IMR-90 (cell line): Measurements from ENCODE around the gene OSTN. TPM values are rescaled to one million over a fixed set of nuclear protein-coding genes. Genes with fewer than 3 reads are reported as not detected.

Experiments used
- ATAC-seq: fragments of 200-7000 bp; cut with Tn5 transposase; 2 replicates; pipeline ENCODE4 v1.9.1; 2020; ENCODE audit warnings: low read depth, mild to moderate bottlenecking, moderate library complexity
- BruUV-seq: library from RNA; stranded (reverse); fragments of 400-500 nt; replicated peaks from 2 replicates; lab custom pipeline; 2021; lab: Mats Ljungman, UMichigan
- CTCF ChIA-PET: fragments of 300-600 bp; formaldehyde crosslinking; extraction: SDS; loops from one replicate; lab custom pipeline; 2021; ENCODE audit warnings: antibody characterized with exemption; lab: Yijun Ruan, JAX
- POLR2A ChIA-PET: fragments of 300-600 bp; sonication (Branson Sonifier 250); formaldehyde crosslinking; loops from one replicate; lab custom pipeline; 2022; ENCODE audit warnings: antibody characterized with exemption; ENCODE audit not compliant: unreplicated experiment; lab: Charles Lee
- DNase-seq: peaks from one replicate; pipeline ENCODE4 v3.0.0; 2013
- H2AFZ ChIP-seq: replicated peaks from 2 replicates; pipeline ENCODE3; 2013; ENCODE audit warnings: low read length, mild to moderate bottlenecking; ENCODE audit not compliant: poor library complexity
- H2AK5ac ChIP-seq: 2 replicates; pipeline ENCODE4 v1.6.1; 2013; ENCODE audit warnings: low read depth, low read length, inconsistent platforms
- H2AK9ac ChIP-seq: replicated peaks from 2 replicates; pipeline ENCODE3; 2013; ENCODE audit warnings: mild to moderate bottlenecking, low read depth, low read length, moderate library complexity; ENCODE audit not compliant: poor library complexity
- H2BK120ac ChIP-seq: 2 replicates; pipeline ENCODE4 v1.6.1; 2013; ENCODE audit warnings: low read depth, low read length, inconsistent platforms
- H2BK15ac ChIP-seq: 3 replicates; pipeline ENCODE4 v1.6.1; 2013; ENCODE audit warnings: low read depth, low read length, inconsistent platforms
- H2BK20ac ChIP-seq: 2 replicates; pipeline ENCODE4 v1.6.1; 2013; ENCODE audit warnings: low read depth, mild to moderate bottlenecking, inconsistent platforms, low read length, moderate library complexity
- H2BK5ac ChIP-seq: 2 replicates; pipeline ENCODE4 v1.6.1; 2013; ENCODE audit warnings: mild to moderate bottlenecking, low read depth, low read length, inconsistent platforms; ENCODE audit not compliant: poor library complexity, severe bottlenecking
- H3K14ac ChIP-seq: replicated peaks from 2 replicates; pipeline ENCODE4 v1.6.1; 2013; ENCODE audit warnings: low read depth, low read length, inconsistent platforms
- H3K18ac ChIP-seq: 2 replicates; pipeline ENCODE4 v1.6.1; 2013; ENCODE audit warnings: low read depth, low read length, control low read depth
- H3K23ac ChIP-seq: 2 replicates; pipeline ENCODE4 v1.6.1; 2013; ENCODE audit warnings: low read depth, low read length, inconsistent platforms
- H3K27ac ChIP-seq: 2 replicates; pipeline ENCODE4 v1.5.1; 2013; ENCODE audit warnings: mild to moderate bottlenecking, control low read depth, low read length; ENCODE audit not compliant: insufficient read depth
- H3K27me3 ChIP-seq: 2 replicates; pipeline ENCODE4 v1.6.1; 2013; ENCODE audit warnings: low read length; ENCODE audit not compliant: control insufficient read depth, insufficient read depth
- H3K36me3 ChIP-seq: 2 replicates; pipeline ENCODE4 v1.6.1; 2013; ENCODE audit warnings: low read length, mixed read lengths; ENCODE audit not compliant: control insufficient read depth, insufficient read depth
- H3K4ac ChIP-seq: 2 replicates; pipeline ENCODE4 v1.6.1; 2013; ENCODE audit warnings: low read depth, low read length, inconsistent platforms
- H3K4me1 ChIP-seq: 2 replicates; pipeline ENCODE4 v1.6.1; 2013; ENCODE audit warnings: low read length, mixed read lengths; ENCODE audit not compliant: control insufficient read depth, insufficient read depth
- H3K4me2 ChIP-seq: 2 replicates; pipeline ENCODE4 v1.6.1; 2013; ENCODE audit warnings: low read depth, mild to moderate bottlenecking, control low read depth, low read length, moderate library complexity
- H3K4me3 ChIP-seq: 2 replicates; pipeline ENCODE4 v1.5.1; 2013; ENCODE audit warnings: low read depth, mild to moderate bottlenecking, control low read depth, low read length, moderate library complexity; ENCODE audit not compliant: insufficient read depth
- H3K56ac ChIP-seq: 2 replicates; pipeline ENCODE4 v1.6.1; 2013; ENCODE audit warnings: low read length, inconsistent platforms; ENCODE audit not compliant: insufficient read depth; ENCODE audit errors: extremely low read depth
- H3K79me1 ChIP-seq, 2 experiments: 2 replicates each; pipeline ENCODE4 v1.6.1; 2013; ENCODE audit warnings: low read length in 2 of 2, inconsistent platforms in 1 of 2, low read depth in 1 of 2
- H3K9ac ChIP-seq: 2 replicates; pipeline ENCODE4 v1.6.1; 2013; ENCODE audit warnings: low read depth, low read length, control low read depth
- H3K9me1 ChIP-seq: 2 replicates; pipeline ENCODE4 v1.6.1; 2013; ENCODE audit warnings: low read length, inconsistent platforms; ENCODE audit not compliant: insufficient read depth
- H3K9me3 ChIP-seq: 2 replicates; pipeline ENCODE4 v1.6.1; 2013; ENCODE audit warnings: low read length; ENCODE audit not compliant: control insufficient read depth, insufficient read depth
- H4K20me1 ChIP-seq: 2 replicates; pipeline ENCODE4 v1.6.1; 2013; ENCODE audit warnings: low read length, inconsistent platforms; ENCODE audit not compliant: insufficient read depth
- H4K5ac ChIP-seq: 2 replicates; pipeline ENCODE4 v1.6.1; 2013; ENCODE audit warnings: mild to moderate bottlenecking, low read depth, low read length, control low read depth
- H4K8ac ChIP-seq, 2 experiments: 2 replicates each; pipeline ENCODE4 v1.6.1; 2013; ENCODE audit warnings: low read depth in 2 of 2, low read length in 2 of 2, control low read depth in 1 of 2, inconsistent platforms in 1 of 2
- H4K91ac ChIP-seq: 2 replicates; pipeline ENCODE4 v1.6.1; 2013; ENCODE audit warnings: low read depth, low read length, inconsistent platforms; ENCODE audit not compliant: insufficient read depth
- BHLHE40 ChIP-seq: fragments of 150-350 bp; IDR thresholded peaks from 2 replicates; pipeline ENCODE4 v1.6.1; 2016; ENCODE audit warnings: mild to moderate bottlenecking, low read depth, low read length
- CEBPB ChIP-seq: IDR thresholded peaks from 2 replicates; pipeline ENCODE4 v1.6.1; 2012; ENCODE audit warnings: low read depth, low read length, improper control_type of control experiment
- CHD1 ChIP-seq: IDR thresholded peaks from 2 replicates; pipeline ENCODE4 v1.6.1; 2012; ENCODE audit warnings: low read depth, low read length, improper control_type of control experiment
- ELK1 ChIP-seq: fragments of 150-350 bp; IDR thresholded peaks from 2 replicates; pipeline ENCODE4 v1.6.1; 2016; ENCODE audit warnings: low read depth, mild to moderate bottlenecking, low read length, moderate library complexity, borderline replicate concordance
- FOS ChIP-seq: fragments of 150-350 bp; IDR thresholded peaks from 2 replicates; pipeline ENCODE4 v1.6.1; 2016; ENCODE audit warnings: low read depth, low read length
- MAFK ChIP-seq: IDR thresholded peaks from 2 replicates; pipeline ENCODE4 v1.6.1; 2012; ENCODE audit warnings: low read depth, low read length, improper control_type of control experiment
- MAZ ChIP-seq: IDR thresholded peaks from 2 replicates; pipeline ENCODE4 v1.6.1; 2012; ENCODE audit warnings: low read depth, mild to moderate bottlenecking, low read length, improper control_type of control experiment, moderate library complexity, borderline replicate concordance
- MXI1 ChIP-seq: IDR thresholded peaks from 2 replicates; pipeline ENCODE4 v1.6.1; 2012; ENCODE audit warnings: low read depth, mild to moderate bottlenecking, low read length, moderate library complexity, borderline replicate concordance
- NFE2L2 ChIP-seq: fragments of 150-350 bp; IDR thresholded peaks from 2 replicates; pipeline ENCODE4 v1.6.1; 2016; ENCODE audit warnings: low read depth, mild to moderate bottlenecking, low read length
- POLR2A ChIP-seq: IDR thresholded peaks from 2 replicates; pipeline ENCODE4 v1.6.1; 2012; ENCODE audit warnings: mild to moderate bottlenecking, low read depth, low read length
- RAD21 ChIP-seq: IDR thresholded peaks from 2 replicates; pipeline ENCODE4 v1.6.1; 2012; ENCODE audit warnings: low read length, improper control_type of control experiment
- RCOR1 ChIP-seq: IDR thresholded peaks from 2 replicates; pipeline ENCODE4 v1.6.1; 2012; ENCODE audit warnings: mild to moderate bottlenecking, low read length, improper control_type of control experiment; ENCODE audit not compliant: insufficient replicate concordance
- RFX5 ChIP-seq: IDR thresholded peaks from 2 replicates; pipeline ENCODE4 v1.8.0; 2012; ENCODE audit warnings: low read depth, mild to moderate bottlenecking, low read length, moderate library complexity
- SMC3 ChIP-seq: fragments of 150-350 bp; IDR thresholded peaks from 2 replicates; pipeline ENCODE4 v1.6.1; 2016; ENCODE audit warnings: low read depth, mild to moderate bottlenecking, antibody characterized with exemption, low read length, moderate library complexity
- USF2 ChIP-seq: fragments of 150-350 bp; IDR thresholded peaks from 2 replicates; pipeline ENCODE4 v1.6.1; 2017; ENCODE audit warnings: mild to moderate bottlenecking, antibody characterized with exemption, low read length, low read depth
- WGBS, 2 experiments: methylation state at CpG; one replicate each; pipeline versions ENCODE4 v1.1.5 to v1.1.7; 2013; ENCODE audit warnings: missing lambda C conversion rate in 2 of 2; ENCODE audit not compliant: insufficient read length in 1 of 2; ENCODE audit errors: extremely low coverage in 2 of 2; 5-methylcytosine and 5-hydroxymethylcytosine counted together
- dilution Hi-C: fragments of 300-500 bp; cut with HindIII; formaldehyde crosslinking; loops from one replicate; pipeline ENCODE4 v1.14.3; 2018; ENCODE audit warnings: low sequenced_read_pairs; ENCODE audit not compliant: unreplicated experiment
- in situ Hi-C: fragments of 300-500 bp; cut with MboI; formaldehyde crosslinking; loops from 3 replicates; pipeline ENCODE4 v1.14.3; 2019; ENCODE audit warnings: low sequenced_read_pairs, inconsistent platforms, mixed read lengths
- intact Hi-C: fragments of 100-400 bp; cut with micrococcal nuclease; formaldehyde crosslinking; loops from 2 replicates; pipeline ENCODE4 v1.10.0; 2022
- polyA plus RNA-seq, 3 experiments: library from polyadenylated mRNA; depleted of rRNA; stranded (reverse); fragments of >200 nt; gene quantifications; 2 replicates each; pipeline ENCODE4 v1.2.3, GENCODE V29; 2012; ENCODE audit warnings: low replicate concordance in 1 of 3
- total RNA-seq: library from RNA; depleted of rRNA; stranded (reverse); fragments of >200 nt; gene quantifications from 2 replicates; pipeline ENCODE4 v1.2.3, GENCODE V29; 2012

The OSTN gene
- total and polyA plus RNA-seq, 2 of the 4 experiments (the other 2 are of a cell fraction) = not detected

- H2AFZ ChIP-seq = no peak overlapping the region
- no peak overlapping the region for H2AK5ac ChIP-seq
- no peak overlapping the region for H4K5ac ChIP-seq
- TF ChIP-seq NFE2L2 = no peak
- TF ChIP-seq CHD1 = no peak
- no peak for TF ChIP-seq FOS
- no peak for TF ChIP-seq ELK1
- no peak for TF ChIP-seq POLR2A
- TF ChIP-seq USF2 = no peak
- TF ChIP-seq RFX5 = no peak
- no peak for TF ChIP-seq MAZ
- TF ChIP-seq RCOR1 = no peak
- no peak for TF ChIP-seq CEBPB
- no peak for TF ChIP-seq MAFK
- TF ChIP-seq RAD21 = no peak
- no peak for TF ChIP-seq MXI1
- TF ChIP-seq SMC3 = no peak
- TF ChIP-seq BHLHE40 = no peak
- no peak overlapping the region for H3K4me3 ChIP-seq
- H3K27ac ChIP-seq = no peak overlapping the region
- no peaks in the 10 kb centered on the region for H3K27me3 ChIP-seq
- H2BK15ac ChIP-seq = no peak overlapping the region
- H3K9ac ChIP-seq = no peak overlapping the region
- H2BK5ac ChIP-seq = no peak overlapping the region
- no peaks in the 10 kb centered on the region for H3K79me1 ChIP-seq
- no peaks in the 10 kb centered on the region for H4K20me1 ChIP-seq
- no peak overlapping the region for H4K91ac ChIP-seq
- H2BK20ac ChIP-seq = no peak overlapping the region
- H3K4me1 ChIP-seq = no peaks in the 10 kb centered on the region
- H3K18ac ChIP-seq = no peak overlapping the region
- no peaks in the 10 kb centered on the region for H3K9me1 ChIP-seq
- no peak overlapping the region for H2AK9ac ChIP-seq
- DNase-seq (no peak), ATAC-seq (no peak)
- H3K9me3 ChIP-seq = peaks cover 5% of the 10 kb centered on the region
- in situ Hi-C loops = no loop called here
- no peak overlapping the region for H2BK120ac ChIP-seq
- no peak overlapping the region for H4K8ac ChIP-seq
- no peak overlapping the region for H3K14ac ChIP-seq
- no TSS peak for BruUV-seq
- H3K4me2 ChIP-seq = no peak overlapping the region
- intact Hi-C loops = no loop called here
- no CpG with 5 or more reads among the region's 1 CpG for WGBS, 2 experiments
- H3K56ac ChIP-seq = no peak overlapping the region
- ChIA-PET POLR2A (no interaction called here), CTCF (no interaction called here)
- no peak overlapping the region for H3K4ac ChIP-seq
- dilution Hi-C loops = no loop called here
- H3K36me3 ChIP-seq = no peaks in the 10 kb centered on the region
- H3K23ac ChIP-seq = no peak overlapping the region
Observed at GRCh38 chr3:191158815-191159214, 40.2 kb upstream of the OSTN start.
